Subcutaneous adipose tissue (tissue), 4 donors: ENCODE measurements around the gene SLFN12L. TPM values are rescaled to one million over a fixed set of nuclear protein-coding genes. Genes with fewer than 3 reads are reported as not detected.

ENCODE experiments used
- CTCF ChIP-seq: fragments of 450-650 bp; IDR thresholded peaks from one replicate; pipeline ENCODE4 v1.5.1; 2016; ENCODE audit warnings: low read depth, mild to moderate bottlenecking, control low read depth, antibody characterized with exemption, moderate library complexity
- total RNA-seq, 4 donors: library from RNA; depleted of rRNA; stranded (reverse); fragments of >200 nt; gene quantifications; one replicate each; pipeline ENCODE4 v1.1.0, GENCODE V29; 2016

SLFN12L gene
- total RNA-seq, 4 donors from 2014 or later = 2.9 to 20.5 (median 4.1) TPM

GRCh38 chr17:35569405-35569804 is 31.9 kb upstream of the SLFN12L start:
- no peak for TF ChIP-seq CTCF

GRCh38 chr17:35568561-35568960 is 31.1 kb upstream of the SLFN12L start:
- no peak for TF ChIP-seq CTCF

- TF ChIP-seq CTCF = no peak
Observed at GRCh38 chr17:35566968-35567367, 29.5 kb upstream of the SLFN12L start.

GRCh38 chr17:35560703-35561102 is 23.2 kb upstream of the SLFN12L start, which contains the start of gene SLFN14:
TSS of gene SLFN14 (minus strand) at chr17:35560819. CDS start at chr17:35558062, 2,757 bp downstream.
- TF ChIP-seq CTCF = no peak

- no peak for TF ChIP-seq CTCF
Observed at GRCh38 chr17:35559495-35560210, 22.2 kb upstream of the SLFN12L start.

- TF ChIP-seq CTCF = no peak
Observed at GRCh38 chr17:35557353-35557752, 19.9 kb upstream of the SLFN12L start.

- TF ChIP-seq CTCF = no peak
Observed at GRCh38 chr17:35555691-35556090, 18.2 kb upstream of the SLFN12L start.
